ENCODE data around the gene CTDP1. TPM values are rescaled to one million over a fixed set of nuclear protein-coding genes. Genes with fewer than 3 reads are reported as not detected.
A peak's percentile ranks its signal among the peaks of the same experiment; 100 is the strongest.

Gene CTDP1
- total RNA-seq, 2 experiments from 2014 or later: 41.6 to 42.5 TPM

GRCh38 chr18:79784071-79784913, 104.7 kb downstream of the CTDP1 start:
- Mint-ChIP-seq H3K27me3 (peaks cover 27% of the 10 kb centered on the region), H3K4me1 (no peaks in the 10 kb centered on the region), H3K27ac (no peak overlapping the region), H3K9me3 (no peaks in the 10 kb centered on the region), H3K4me3 (no peak overlapping the region), H3K36me3 (no peaks in the 10 kb centered on the region)
- no peak for ATAC-seq (ENCODE audit: low read depth)
- DNase-seq: peak; percentile 4
- POLR2A ChIA-PET: no interaction called here

GRCh38 chr18:79784965-79785770, 105.6 kb downstream of the CTDP1 start:
- Mint-ChIP-seq H3K9me3 (no peaks in the 10 kb centered on the region), H3K4me3 (no peak overlapping the region), H3K27me3 (peaks cover 27% of the 10 kb centered on the region), H3K36me3 (no peaks in the 10 kb centered on the region), H3K4me1 (no peaks in the 10 kb centered on the region), H3K27ac (no peak overlapping the region)
- DNase-seq (no peak), ATAC-seq (ENCODE audit: low read depth) (no peak)
- POLR2A ChIA-PET: no interaction called here

- POLR2A ChIA-PET: no interaction called here
- Mint-ChIP-seq H3K27ac (no peak overlapping the region), H3K36me3 (no peaks in the 10 kb centered on the region), H3K4me3 (no peak overlapping the region), H3K9me3 (no peaks in the 10 kb centered on the region), H3K4me1 (no peaks in the 10 kb centered on the region), H3K27me3 (peaks cover 31% of the 10 kb centered on the region)
- ATAC-seq (ENCODE audit: low read depth): no peak
- DNase-seq: no peak
These were observed 106.2 kb downstream of the CTDP1 start for GRCh38 chr18:79785831-79786230.

- Mint-ChIP-seq H3K9me3 (no peaks in the 10 kb centered on the region), H3K4me1 (peaks cover 2% of the 10 kb centered on the region), H3K36me3 (no peaks in the 10 kb centered on the region), H3K27me3 (peaks cover 36% of the 10 kb centered on the region), H3K27ac (no peak overlapping the region), H3K4me3 (no peak overlapping the region)
- POLR2A ChIA-PET: no interaction called here
- ATAC-seq (ENCODE audit: low read depth) (no peak), DNase-seq (no peak)
These were observed 106.7 kb downstream of the CTDP1 start for GRCh38 chr18:79786304-79786703.

- H3K36me3 Mint-ChIP-seq: no peaks in the 10 kb centered on the region
- ATAC-seq (ENCODE audit: low read depth) (no peak), DNase-seq (no peak)
- peaks cover 43% of the 10 kb centered on the region for H3K27me3 Mint-ChIP-seq
- H3K27ac Mint-ChIP-seq: no peak overlapping the region
- no peak overlapping the region for H3K4me3 Mint-ChIP-seq
- H3K9me3 Mint-ChIP-seq: no peaks in the 10 kb centered on the region
- POLR2A ChIA-PET: no interaction called here
- H3K4me1 Mint-ChIP-seq: peaks cover 8% of the 10 kb centered on the region
These were observed 107.4 kb downstream of the CTDP1 start for GRCh38 chr18:79786786-79787526.

- ATAC-seq (ENCODE audit: low read depth): no peak
- H3K27ac Mint-ChIP-seq: no peak overlapping the region
- DNase-seq: no peak
- POLR2A ChIA-PET: no interaction called here
- H3K36me3 Mint-ChIP-seq: no peaks in the 10 kb centered on the region
- H3K4me1 Mint-ChIP-seq: peaks cover 8% of the 10 kb centered on the region
- H3K4me3 Mint-ChIP-seq: no peak overlapping the region
- no peaks in the 10 kb centered on the region for H3K9me3 Mint-ChIP-seq
- peaks cover 48% of the 10 kb centered on the region for H3K27me3 Mint-ChIP-seq
These were observed 107.9 kb downstream of the CTDP1 start for GRCh38 chr18:79787527-79787864.

GRCh38 chr18:79787865-79788733, 108.5 kb downstream of the CTDP1 start:
- no peak for DNase-seq
- POLR2A ChIA-PET: no interaction called here
- no peak for ATAC-seq (ENCODE audit: low read depth)
- H3K27ac Mint-ChIP-seq: no peak overlapping the region
- peaks cover 51% of the 10 kb centered on the region for H3K27me3 Mint-ChIP-seq
- H3K9me3 Mint-ChIP-seq: no peaks in the 10 kb centered on the region
- peaks cover 8% of the 10 kb centered on the region for H3K4me1 Mint-ChIP-seq
- H3K36me3 Mint-ChIP-seq: no peaks in the 10 kb centered on the region
- H3K4me3 Mint-ChIP-seq: no peak overlapping the region

GRCh38 chr18:79788734-79789085, 109.1 kb downstream of the CTDP1 start:
- ATAC-seq (ENCODE audit: low read depth) (no peak), DNase-seq (no peak)
- H3K4me3 Mint-ChIP-seq: no peak overlapping the region
- H3K36me3 Mint-ChIP-seq: no peaks in the 10 kb centered on the region
- peaks cover 51% of the 10 kb centered on the region for H3K27me3 Mint-ChIP-seq
- H3K9me3 Mint-ChIP-seq: no peaks in the 10 kb centered on the region
- H3K27ac Mint-ChIP-seq: no peak overlapping the region
- peaks cover 8% of the 10 kb centered on the region for H3K4me1 Mint-ChIP-seq
- POLR2A ChIA-PET: no interaction called here

GRCh38 chr18:79789091-79789891, 109.7 kb downstream of the CTDP1 start:
- H3K4me1 Mint-ChIP-seq: peaks cover 8% of the 10 kb centered on the region
- H3K36me3 Mint-ChIP-seq: no peaks in the 10 kb centered on the region
- no peak overlapping the region for H3K27ac Mint-ChIP-seq
- DNase-seq (no peak), ATAC-seq (ENCODE audit: low read depth) (no peak)
- no peaks in the 10 kb centered on the region for H3K9me3 Mint-ChIP-seq
- H3K4me3 Mint-ChIP-seq: no peak overlapping the region
- POLR2A ChIA-PET: no interaction called here
- H3K27me3 Mint-ChIP-seq: peaks cover 51% of the 10 kb centered on the region

GRCh38 chr18:79789901-79790890, 110.6 kb downstream of the CTDP1 start:
- Mint-ChIP-seq H3K27ac (no peak overlapping the region), H3K9me3 (no peaks in the 10 kb centered on the region), H3K36me3 (no peaks in the 10 kb centered on the region), H3K4me3 (no peak overlapping the region), H3K4me1 (peaks cover 8% of the 10 kb centered on the region), H3K27me3 (peaks cover 56% of the 10 kb centered on the region)
- ATAC-seq (ENCODE audit: low read depth): no peak
- POLR2A ChIA-PET: no interaction called here
- no peak for DNase-seq

- H3K27me3 Mint-ChIP-seq: peaks cover 53% of the 10 kb centered on the region
- H3K4me1 Mint-ChIP-seq: peaks cover 8% of the 10 kb centered on the region
- no peaks in the 10 kb centered on the region for H3K9me3 Mint-ChIP-seq
- no peak for ATAC-seq (ENCODE audit: low read depth)
- no peak for DNase-seq
- H3K27ac Mint-ChIP-seq: no peak overlapping the region
- H3K36me3 Mint-ChIP-seq: no peaks in the 10 kb centered on the region
- H3K4me3 Mint-ChIP-seq: peak overlapping the region; percentile 1
- POLR2A ChIA-PET: no interaction called here
These were observed 111.7 kb downstream of the CTDP1 start for GRCh38 chr18:79790996-79791972.
